GM12878 (cell line): ENCODE data around the gene ZNF408. TPM values are rescaled to one million over a fixed set of nuclear protein-coding genes. Genes with fewer than 3 reads are reported as not detected.

Source experiments
- ATAC-seq: fragments of 200-7000 bp; cut with Tn5 transposase; 3 replicates; pipeline ENCODE4 v1.9.1; 2020; ENCODE audit warnings: mild to moderate bottlenecking, moderate library complexity
- BruUV-seq: library from RNA; stranded (reverse); fragments of 400-500 nt; replicated peaks from 2 replicates; lab custom pipeline; 2021; lab: Mats Ljungman, UMichigan
- CTCF ChIA-PET: fragments of 300-600 bp; sonication (Branson Sonifier 250); formaldehyde crosslinking; extraction: SDS; loops from one replicate; lab custom pipeline; 2021; ENCODE audit warnings: inconsistent platforms; lab: Yijun Ruan, JAX
- POLR2A ChIA-PET: fragments of 350-600 bp; formaldehyde crosslinking; extraction: SDS; loops from one replicate; lab custom pipeline; 2021; ENCODE audit warnings: inconsistent platforms; lab: Charles Lee
- RAD21 ChIA-PET: fragments of 300-600 bp; sonication (Branson Sonifier 250); formaldehyde crosslinking; loops from one replicate; lab custom pipeline; 2023; ENCODE audit warnings: antibody characterized with exemption; ENCODE audit not compliant: unreplicated experiment; lab: Charles Lee
- SMC1A ChIA-PET: fragments of 300-600 bp; sonication (Branson Sonifier 250); formaldehyde crosslinking; loops from one replicate; lab custom pipeline; 2023; ENCODE audit not compliant: unreplicated experiment, uncharacterized antibody; lab: Charles Lee
- DNase-seq: peaks from one replicate; pipeline ENCODE4 v3.0.0-alpha.2; 2011; ENCODE audit warnings: low read depth, low spot score
- FAIRE-seq: peaks from 3 replicates; lab custom pipeline; 2011; peaks lifted over from hg19 to GRCh38; lab: Jason Lieb, UNC
- H2AFZ ChIP-seq: 2 replicates; pipeline ENCODE4 v1.6.0; 2011; ENCODE audit warnings: low read depth, low read length, control low read depth; ENCODE audit not compliant: control insufficient read depth
- H3K27ac ChIP-seq: 2 replicates; pipeline ENCODE4 v1.5.1; 2011; ENCODE audit warnings: control low read depth; ENCODE audit not compliant: control insufficient read depth, insufficient read depth
- H3K27me3 ChIP-seq, 2 experiments: replicated peaks in 1 of 2; 2 replicates each; pipeline versions ENCODE4 v1.6.0 to v1.6.1; 2011; ENCODE audit warnings: low read length in 1 of 2; ENCODE audit not compliant: control insufficient read depth in 2 of 2, insufficient read depth in 2 of 2
- H3K36me3 ChIP-seq, 2 experiments: 2 replicates each; pipeline ENCODE4 v1.5.1; 2011; ENCODE audit warnings: low read length in 1 of 2; ENCODE audit not compliant: control insufficient read depth in 2 of 2, insufficient read depth in 2 of 2
- H3K4me1 ChIP-seq: 2 replicates; pipeline ENCODE4 v1.6.1; 2011; ENCODE audit warnings: mild to moderate bottlenecking, low read length, moderate library complexity, mixed read lengths; ENCODE audit not compliant: control insufficient read depth, insufficient read depth
- H3K4me2 ChIP-seq: 2 replicates; pipeline ENCODE4 v1.6.0; 2011; ENCODE audit warnings: control low read depth; ENCODE audit not compliant: control insufficient read depth, insufficient read depth
- H3K4me3 ChIP-seq: fragments of 200-600 bp; sonication (generic); 2 replicates; pipeline ENCODE4 v1.5.1; 2016
- H3K79me2 ChIP-seq: 2 replicates; pipeline ENCODE4 v1.6.0; 2011; ENCODE audit warnings: low read length; ENCODE audit not compliant: control insufficient read depth, insufficient read depth
- H3K9ac ChIP-seq: 2 replicates; pipeline ENCODE4 v1.8.0; 2011; ENCODE audit warnings: low read length, control low read depth, mixed read lengths; ENCODE audit not compliant: control insufficient read depth, insufficient read depth
- H3K9me3 ChIP-seq: replicated peaks from 3 replicates; pipeline ENCODE4 v1.5.1; 2011; ENCODE audit warnings: mild to moderate bottlenecking, low read length; ENCODE audit not compliant: control insufficient read depth, insufficient read depth
- H4K20me1 ChIP-seq: 2 replicates; pipeline ENCODE4 v1.6.0; 2011; ENCODE audit not compliant: control insufficient read depth, insufficient read depth
- MXI1 ChIP-seq: fragments of 150-350 bp; IDR thresholded peaks from 2 replicates; pipeline ENCODE4 v1.6.1; 2011; ENCODE audit warnings: low read depth, mild to moderate bottlenecking, inconsistent platforms, low read length, improper control_type of control experiment
- POLR2AphosphoS5 ChIP-seq: IDR thresholded peaks from 2 replicates; pipeline ENCODE4 v1.6.1; 2011; ENCODE audit warnings: mild to moderate bottlenecking, low read length, inconsistent platforms
- WGBS: methylation state at CpG from one replicate; pipeline ENCODE4 v1.1.6; 2016; ENCODE audit warnings: low lambda C conversion rate; ENCODE audit not compliant: insufficient replicate concordance, insufficient coverage; ENCODE audit errors: missing lambda C conversion rate; 5-methylcytosine and 5-hydroxymethylcytosine counted together
- in situ Hi-C: fragments of 300-500 bp; cut with MboI; formaldehyde crosslinking; loops from 9 replicates; pipeline ENCODE4 v1.14.3; 2018; ENCODE audit warnings: mixed read lengths
- intact Hi-C: fragments of 100-400 bp; cut with micrococcal nuclease; formaldehyde crosslinking; loops from one replicate; pipeline ENCODE4 v1.14.2; 2022; ENCODE audit not compliant: unreplicated experiment
- polyA plus RNA-seq, 11 experiments: library from polyadenylated mRNA; depleted of rRNA in 4 of 11; unstranded in 6 of 11; stranded (reverse) in 5 of 11; fragments of >200 nt; fragmentation: Nextera tagmentation in 4 of 11; fragmentation: Illumina TruSeq in 1 of 11; extraction: Ambion mirVana in 4 of 11; extraction: Trizol in 1 of 11; gene quantifications; 1 replicate in 1 of 11; 2 replicates in 10 of 11; pipeline versions ENCODE4 v1.2.1 to v1.2.3, GENCODE V29; 2011 to 2016; ENCODE audit warnings: inconsistent platforms in 2 of 11, missing spikeins in 2 of 11, low read depth in 1 of 11
- total RNA-seq, 4 experiments: library from RNA; depleted of rRNA in 3 of 4; stranded (reverse); fragments of >200 nt in 3 of 4; fragmentation: Illumina TruSeq in 1 of 4; extraction: Trizol in 1 of 4; gene quantifications; 2 replicates each; pipeline versions ENCODE4 v1.2.1 to v1.2.3, GENCODE V29; 2013 to 2021
- TF ChIP-seq, protein P1 (sequence below): fragments of 450-650 bp; IDR thresholded peaks from 2 replicates; pipeline ENCODE4 v1.6.1; 2016; ENCODE audit warnings: mild to moderate bottlenecking
- TF ChIP-seq, protein P2 (sequence below), 3 experiments: IDR thresholded peaks in 2 of 3; conservative IDR thresholded peaks in 1 of 3; 2 replicates each; pipeline ENCODE4 v1.5.1; 2011; ENCODE audit warnings: low read depth in 3 of 3, low read length in 3 of 3, mild to moderate bottlenecking in 3 of 3, control low read depth in 2 of 3, moderate library complexity in 2 of 3, inconsistent platforms in 1 of 3, mixed read lengths in 1 of 3; ENCODE audit not compliant: control insufficient read depth in 2 of 3, insufficient read depth in 1 of 3; ENCODE audit errors: extremely low read depth in 1 of 3

Gene ZNF408
- total and polyA plus RNA-seq, 10 of the 15 experiments (the other 5 are each of a cell fraction or from before 2014, with no cell fraction given) = 0.19 to 11.3 (median 7.2) TPM

GRCh38 chr11:46655631-46656030 is 45.2 kb upstream of the ZNF408 start:
- ChIA-PET CTCF (no interaction called here), SMC1A (no interaction called here), RAD21 (no interaction called here), POLR2A (no interaction called here)
- DNase-seq = no peak
- no peaks in the 10 kb centered on the region for H3K79me2 ChIP-seq
- H2AFZ ChIP-seq = no peak overlapping the region
- TF ChIP-seq POLR2AphosphoS5 = no peak
- TF ChIP-seq, protein P1, sequence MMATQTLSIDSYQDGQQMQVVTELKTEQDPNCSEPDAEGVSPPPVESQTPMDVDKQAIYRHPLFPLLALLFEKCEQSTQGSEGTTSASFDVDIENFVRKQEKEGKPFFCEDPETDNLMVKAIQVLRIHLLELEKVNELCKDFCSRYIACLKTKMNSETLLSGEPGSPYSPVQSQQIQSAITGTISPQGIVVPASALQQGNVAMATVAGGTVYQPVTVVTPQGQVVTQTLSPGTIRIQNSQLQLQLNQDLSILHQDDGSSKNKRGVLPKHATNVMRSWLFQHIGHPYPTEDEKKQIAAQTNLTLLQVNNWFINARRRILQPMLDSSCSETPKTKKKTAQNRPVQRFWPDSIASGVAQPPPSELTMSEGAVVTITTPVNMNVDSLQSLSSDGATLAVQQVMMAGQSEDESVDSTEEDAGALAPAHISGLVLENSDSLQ = no peak
- TF ChIP-seq, protein P2, sequence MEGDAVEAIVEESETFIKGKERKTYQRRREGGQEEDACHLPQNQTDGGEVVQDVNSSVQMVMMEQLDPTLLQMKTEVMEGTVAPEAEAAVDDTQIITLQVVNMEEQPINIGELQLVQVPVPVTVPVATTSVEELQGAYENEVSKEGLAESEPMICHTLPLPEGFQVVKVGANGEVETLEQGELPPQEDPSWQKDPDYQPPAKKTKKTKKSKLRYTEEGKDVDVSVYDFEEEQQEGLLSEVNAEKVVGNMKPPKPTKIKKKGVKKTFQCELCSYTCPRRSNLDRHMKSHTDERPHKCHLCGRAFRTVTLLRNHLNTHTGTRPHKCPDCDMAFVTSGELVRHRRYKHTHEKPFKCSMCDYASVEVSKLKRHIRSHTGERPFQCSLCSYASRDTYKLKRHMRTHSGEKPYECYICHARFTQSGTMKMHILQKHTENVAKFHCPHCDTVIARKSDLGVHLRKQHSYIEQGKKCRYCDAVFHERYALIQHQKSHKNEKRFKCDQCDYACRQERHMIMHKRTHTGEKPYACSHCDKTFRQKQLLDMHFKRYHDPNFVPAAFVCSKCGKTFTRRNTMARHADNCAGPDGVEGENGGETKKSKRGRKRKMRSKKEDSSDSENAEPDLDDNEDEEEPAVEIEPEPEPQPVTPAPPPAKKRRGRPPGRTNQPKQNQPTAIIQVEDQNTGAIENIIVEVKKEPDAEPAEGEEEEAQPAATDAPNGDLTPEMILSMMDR (IDR thresholded peaks at IDR 0.05 in 2 of 3, conservative IDR thresholded peaks at IDR 0.05 in 1 of 3; ENCODE audit: control insufficient read depth in 2 of 3, extremely low read depth in 1 of 3, insufficient read depth in 1 of 3, low read depth in 3 of 3, low read length in 3 of 3) = no peak
- TF ChIP-seq MXI1 = no peak
- no peak overlapping the region for H3K4me3 ChIP-seq
- no peak for FAIRE-seq
- WGBS = 99% methylated on average over 4 of the region's 4 CpGs
- no TSS peak for BruUV-seq
- H3K9me3 ChIP-seq = no peaks in the 10 kb centered on the region
- H3K4me2 ChIP-seq = no peak overlapping the region
- H3K9ac ChIP-seq = no peak overlapping the region
- H4K20me1 ChIP-seq = no peaks in the 10 kb centered on the region
- no peaks in the 10 kb centered on the region for H3K4me1 ChIP-seq
- no peak overlapping the region for H3K27ac ChIP-seq
- intact Hi-C loops (no loop called here), in situ Hi-C loops (no loop called here)
- no peaks in the 10 kb centered on the region for H3K27me3 ChIP-seq
- H3K36me3 ChIP-seq = peaks cover 3 to 15% of the 10 kb centered on the region in 2 experiments
- ATAC-seq = no peak
